Inferior parietal cortex (tissue), 1 donor: ENCODE results near the gene CHRNG.

ENCODE experiments used
- DNase-seq: peaks from one replicate; pipeline ENCODE4 v3.0.0-alpha.2; 2016; ENCODE audit errors: extremely low spot score

Gene CHRNG

GRCh38 chr2:232504438-232504837, 35.1 kb upstream of the CHRNG start:
- no peak for DNase-seq

- no peak for DNase-seq
Measured at GRCh38 chr2:232505856-232506255, 33.6 kb upstream of the CHRNG start.

GRCh38 chr2:232506709-232507108, 32.8 kb upstream of the CHRNG start:
- DNase-seq = no peak

GRCh38 chr2:232508251-232508650, 31.2 kb upstream of the CHRNG start:
- DNase-seq = no peak

GRCh38 chr2:232511336-232511890, 28.1 kb upstream of the CHRNG start:
- DNase-seq = no peak

GRCh38 chr2:232512602-232513001, 26.9 kb upstream of the CHRNG start:
- no peak for DNase-seq

- DNase-seq = no peak
Measured at GRCh38 chr2:232513353-232513752, 26.1 kb upstream of the CHRNG start.

- no peak for DNase-seq
Measured at GRCh38 chr2:232515639-232516038, 23.9 kb upstream of the CHRNG start.

GRCh38 chr2:232516551-232516950, 22.9 kb upstream of the CHRNG start:
- no peak for DNase-seq

GRCh38 chr2:232518844-232519243, 20.6 kb upstream of the CHRNG start:
- DNase-seq = no peak

- no peak for DNase-seq
Measured at GRCh38 chr2:232519581-232520438, 19.7 kb upstream of the CHRNG start, which contains the start of gene PRSS56. PRSS56 (plus strand) TSS chr2:232520388; CDS start chr2:232520599, 211 bp downstream.

GRCh38 chr2:232520489-232520888, 19.0 kb upstream of the CHRNG start:
- DNase-seq = no peak

GRCh38 chr2:232521098-232521497, 18.4 kb upstream of the CHRNG start:
- no peak for DNase-seq

- DNase-seq = peak; percentile 52
Measured at GRCh38 chr2:232521959-232522622, 17.4 kb upstream of the CHRNG start.

GRCh38 chr2:232522623-232523401, 16.7 kb upstream of the CHRNG start:
- DNase-seq = no peak

GRCh38 chr2:232523402-232523681, 16.1 kb upstream of the CHRNG start:
- no peak for DNase-seq

- no peak for DNase-seq
Measured at GRCh38 chr2:232523682-232524597, 15.6 kb upstream of the CHRNG start.

- no peak for DNase-seq
Measured at GRCh38 chr2:232524771-232525170, 14.7 kb upstream of the CHRNG start.

GRCh38 chr2:232525199-232525598, 14.3 kb upstream of the CHRNG start:
- no peak for DNase-seq

GRCh38 chr2:232525791-232526371, 13.6 kb upstream of the CHRNG start, which contains the start of gene CHRND:
CHRND (plus strand) TSS chr2:232526160; CDS start chr2:232526216, 56 bp downstream.
- DNase-seq = no peak
